GM21825 (cell line): ENCODE measurements around the gene CERS6.

Experiments
- ATAC-seq: cut with Tn5 transposase; IDR thresholded peaks from one replicate; pipeline ENCODE4 v1.9.1; 2021; ENCODE audit warnings: mild to moderate bottlenecking, moderate library complexity; ENCODE audit not compliant: unreplicated experiment

The CERS6 gene

DNA sequence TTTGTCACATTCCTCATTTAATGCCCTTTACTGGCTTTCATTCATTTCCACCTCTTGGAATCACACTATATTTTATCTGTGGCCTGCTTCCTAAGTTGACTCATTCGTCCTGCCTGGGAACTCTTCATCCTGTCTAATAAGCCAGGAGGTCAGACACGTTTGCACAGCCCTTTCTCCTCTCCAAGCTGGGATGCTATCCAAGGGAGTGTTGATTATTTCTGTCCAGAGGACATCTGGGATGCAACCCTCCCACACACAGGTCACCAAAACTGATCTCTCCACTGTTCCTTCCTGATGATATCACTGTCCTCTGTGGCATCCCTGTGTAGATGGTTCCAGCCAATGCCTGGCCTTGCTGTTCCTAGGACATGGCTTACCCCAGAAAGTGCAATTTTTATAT, 266.5 kb downstream of the CERS6 start:
- no peak for ATAC-seq

DNA sequence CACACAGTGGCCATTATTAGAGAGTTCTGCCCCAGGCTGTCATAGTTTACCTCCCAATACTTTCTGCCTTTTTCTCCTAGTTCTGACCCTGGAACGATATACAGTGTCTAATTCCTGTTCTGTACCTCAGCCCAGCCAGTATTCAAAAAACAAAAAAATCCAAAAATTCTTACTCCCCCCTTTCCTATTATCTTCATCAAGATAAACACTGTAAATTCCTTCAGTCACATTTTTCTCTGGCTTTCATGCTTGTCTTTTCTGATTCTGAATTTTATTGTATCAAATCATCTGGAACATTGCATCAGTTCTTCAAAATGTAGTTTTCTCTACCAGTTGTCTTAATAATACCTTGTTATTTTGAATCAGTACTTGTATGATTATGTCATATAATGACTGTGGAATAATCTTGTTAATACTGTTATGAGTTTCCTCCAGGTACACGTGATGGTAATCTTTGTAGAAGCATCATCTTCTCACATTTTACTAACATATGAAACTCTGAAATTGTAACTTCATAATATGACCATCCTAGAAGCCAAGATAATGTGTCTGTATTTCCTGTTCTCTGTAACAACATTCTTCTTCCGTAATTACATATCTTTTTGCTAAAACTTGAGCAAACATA, 267.3 kb downstream of the CERS6 start:
- no peak for ATAC-seq

DNA sequence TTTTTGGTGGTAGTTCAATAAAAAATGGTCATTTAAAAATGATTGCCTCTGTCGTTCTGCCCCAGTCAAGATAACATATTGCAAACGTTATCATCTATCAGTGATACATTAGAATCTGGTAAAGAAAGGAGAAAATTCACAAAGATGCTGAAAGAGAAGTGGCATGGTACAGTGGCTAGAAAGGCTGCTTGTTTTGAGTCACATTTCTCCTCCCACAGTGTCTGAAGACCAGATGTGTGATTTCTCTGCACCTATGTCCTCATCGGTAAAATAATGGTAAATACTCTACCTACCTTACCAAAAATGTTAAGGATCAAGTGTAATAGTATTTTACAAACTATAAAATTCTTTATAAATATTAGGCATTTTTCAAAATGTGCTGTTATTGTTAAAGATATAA, 270.3 kb downstream of the CERS6 start:
- no peak for ATAC-seq

- no peak for ATAC-seq
Observed at GRCh38 chr2:168727904-168728470, 271.9 kb downstream of the CERS6 start.

DNA sequence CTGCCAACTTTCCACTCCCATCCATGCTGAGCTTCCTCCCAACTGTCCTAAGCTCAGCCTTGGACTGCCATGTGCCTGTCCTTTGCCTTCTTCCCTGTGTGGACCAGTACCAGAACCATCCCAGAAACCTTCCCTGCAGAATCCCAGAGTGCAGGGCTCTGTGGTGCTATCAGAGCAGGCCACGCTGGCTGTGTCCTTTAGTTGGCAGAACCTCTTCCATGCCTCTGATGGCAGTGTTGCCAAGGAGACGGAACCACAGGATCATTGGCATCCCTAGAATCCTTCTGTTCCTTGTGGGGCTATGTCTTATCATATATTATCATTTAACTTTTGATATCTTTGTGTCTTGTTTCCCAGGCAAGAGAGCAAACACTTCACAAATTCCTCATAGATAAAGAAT, 273.4 kb downstream of the CERS6 start:
- ATAC-seq = no peak

- ATAC-seq = no peak
Observed at GRCh38 chr2:168730344-168730743, 274.3 kb downstream of the CERS6 start.

DNA sequence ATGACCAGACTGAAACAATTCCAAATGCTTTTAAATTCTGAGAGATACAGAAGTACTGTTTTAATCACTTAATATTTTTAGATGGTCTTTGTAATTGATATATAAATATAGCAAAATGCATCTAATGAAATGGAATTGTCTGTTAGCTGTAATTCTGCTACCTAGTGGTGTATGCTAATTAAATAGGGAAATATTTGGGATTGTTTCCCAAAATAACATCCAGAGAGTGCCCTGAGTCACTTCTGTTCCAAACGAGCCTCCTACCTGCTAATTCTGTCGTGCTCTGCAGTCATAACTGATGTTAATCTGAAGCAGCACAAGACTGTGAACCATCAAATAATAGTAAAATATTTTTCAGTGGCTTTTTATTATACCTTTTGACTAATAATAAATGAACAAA, 274.9 kb downstream of the CERS6 start:
- ATAC-seq = no peak

DNA sequence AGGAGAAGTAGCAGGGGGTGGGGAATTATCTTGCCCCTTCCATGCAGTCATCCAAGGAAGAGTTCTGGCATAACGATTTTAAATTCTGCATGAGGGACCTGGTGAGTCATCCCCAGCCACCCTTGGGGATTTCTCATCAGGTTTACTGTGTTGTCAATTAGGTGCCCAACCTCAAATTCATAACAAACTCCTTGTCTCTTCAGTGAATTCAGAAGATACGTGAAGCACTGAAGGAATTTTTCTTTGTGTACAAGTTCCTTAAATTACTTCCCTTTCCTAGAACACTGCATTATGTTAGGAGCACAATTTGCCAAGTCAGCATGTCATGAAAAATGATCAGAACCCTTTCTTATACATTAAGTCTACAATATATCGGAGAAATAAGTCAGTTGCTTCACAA, 275.5 kb downstream of the CERS6 start:
- no peak for ATAC-seq

DNA sequence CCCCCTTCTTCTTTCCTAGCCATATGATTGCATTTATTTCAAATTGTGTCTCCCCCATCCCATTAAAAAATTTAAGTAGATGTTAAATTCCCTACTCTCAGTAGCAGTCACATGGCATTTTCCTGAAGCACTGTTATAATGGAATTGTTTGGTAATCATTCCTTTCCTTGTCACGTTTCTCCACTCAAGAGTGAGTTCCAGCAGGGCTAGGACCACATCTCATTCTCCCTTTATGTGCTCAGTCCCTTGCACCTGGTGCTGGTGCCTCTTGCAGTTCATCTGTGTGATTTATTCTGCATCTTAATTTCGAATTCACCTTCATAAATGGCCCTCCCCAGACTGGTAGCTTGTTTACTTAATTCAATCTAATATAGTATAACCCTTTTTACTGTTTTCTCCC, 276.0 kb downstream of the CERS6 start:
- no peak for ATAC-seq

- no peak for ATAC-seq
Observed at GRCh38 chr2:168732506-168732905, 276.4 kb downstream of the CERS6 start.

- ATAC-seq = no peak
Observed at GRCh38 chr2:168734199-168734760, 278.2 kb downstream of the CERS6 start.

DNA sequence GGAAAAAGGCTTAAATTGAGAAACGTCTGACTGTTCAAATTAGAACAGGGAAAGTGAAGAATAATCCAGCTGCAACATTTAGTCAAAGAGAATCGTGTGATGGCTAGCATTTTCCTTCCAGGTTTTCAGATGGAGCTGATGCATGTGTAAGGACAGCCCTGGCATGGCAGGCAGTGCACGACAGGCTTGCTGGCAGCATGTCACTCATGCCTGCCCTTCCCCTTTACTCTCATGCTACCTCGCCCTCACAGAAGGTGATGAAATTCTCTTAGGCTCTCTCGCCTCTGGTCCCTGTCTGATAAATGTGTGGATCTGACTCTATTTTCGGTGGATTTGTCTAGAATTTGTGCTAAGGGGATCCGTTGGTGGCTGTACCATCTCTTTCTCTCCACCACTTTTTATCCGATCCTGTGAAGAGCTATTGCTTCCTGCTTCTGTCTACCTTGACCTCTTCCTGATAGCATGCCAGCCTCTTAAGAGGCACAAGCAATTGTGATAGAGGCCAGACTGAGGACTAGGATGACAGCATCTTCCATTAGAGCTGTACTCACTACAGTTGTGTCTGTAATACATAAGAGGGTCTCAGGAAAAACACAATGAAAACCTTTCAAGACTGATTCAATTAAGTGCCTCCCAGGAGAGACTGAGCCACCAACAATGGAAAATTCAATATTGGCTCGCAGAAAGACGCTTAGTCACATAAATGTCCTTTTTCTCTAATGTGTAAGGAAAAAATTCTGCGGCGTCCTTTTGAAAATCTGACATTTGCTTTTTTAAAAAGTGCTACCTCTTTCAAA, 280.8 kb downstream of the CERS6 start:
- no peak for ATAC-seq

DNA sequence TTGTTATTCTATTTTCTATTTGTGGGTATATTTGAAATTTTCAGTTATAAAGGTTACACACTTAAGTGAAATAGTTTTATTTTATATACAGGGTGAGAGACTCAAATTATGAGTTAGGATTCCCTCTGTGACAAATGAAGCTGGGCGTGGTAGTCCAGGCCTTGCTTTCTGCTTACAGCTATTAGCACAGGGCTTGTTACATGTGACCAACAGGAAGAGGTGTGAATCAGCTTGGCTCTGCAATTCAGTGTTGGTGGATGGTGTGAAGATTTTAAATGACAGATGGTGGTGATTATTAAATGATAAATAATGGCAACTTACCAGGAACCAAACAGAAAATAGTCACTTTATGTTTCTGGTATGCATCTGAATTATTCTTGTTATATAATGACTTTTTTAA, 282.0 kb downstream of the CERS6 start:
- ATAC-seq = no peak

- no peak for ATAC-seq
Observed at GRCh38 chr2:168740360-168740759, 284.3 kb downstream of the CERS6 start.

DNA sequence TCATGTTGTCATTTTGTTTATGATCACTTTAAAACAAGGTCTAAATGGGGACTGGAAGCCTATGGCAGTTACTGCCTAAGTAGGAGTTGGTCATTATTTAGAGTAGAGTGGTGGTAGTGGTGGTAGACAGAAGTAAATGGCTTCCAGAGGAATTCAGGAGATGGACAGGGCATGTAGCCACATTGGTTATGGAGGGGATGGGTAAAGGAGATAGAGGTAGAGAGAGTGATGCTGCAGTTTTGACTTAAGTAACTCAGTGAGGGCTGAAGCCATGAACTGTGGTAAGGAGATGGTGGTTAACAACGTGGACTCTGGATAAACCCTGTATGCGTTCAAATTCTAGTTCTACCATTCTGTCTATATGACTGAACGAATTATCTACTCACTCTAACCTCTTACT, 284.7 kb downstream of the CERS6 start:
- ATAC-seq = no peak

- ATAC-seq = no peak
Observed at GRCh38 chr2:168742258-168742932, 286.3 kb downstream of the CERS6 start.

- ATAC-seq = no peak
Observed at GRCh38 chr2:168744844-168745243, 288.8 kb downstream of the CERS6 start.

DNA sequence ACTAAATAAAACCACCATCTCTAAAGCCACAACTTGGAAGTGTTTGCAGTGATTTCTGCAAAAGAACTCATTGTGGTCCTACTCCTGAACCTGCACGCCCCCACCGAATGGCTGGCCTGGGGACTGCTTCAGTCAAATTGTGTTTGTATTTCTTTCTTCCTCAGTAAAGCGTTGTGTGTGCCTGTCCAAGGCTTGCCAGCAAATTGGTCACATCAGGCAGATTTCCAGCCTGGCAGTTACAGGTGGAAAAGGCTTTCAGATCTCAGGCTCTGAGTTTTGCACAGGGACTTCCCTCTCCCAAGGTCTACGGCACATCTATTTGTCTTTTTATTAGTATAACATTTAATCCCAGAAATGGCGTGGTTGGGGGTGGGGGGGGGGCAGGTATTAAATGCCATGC, 292.4 kb downstream of the CERS6 start:
- ATAC-seq = no peak

DNA sequence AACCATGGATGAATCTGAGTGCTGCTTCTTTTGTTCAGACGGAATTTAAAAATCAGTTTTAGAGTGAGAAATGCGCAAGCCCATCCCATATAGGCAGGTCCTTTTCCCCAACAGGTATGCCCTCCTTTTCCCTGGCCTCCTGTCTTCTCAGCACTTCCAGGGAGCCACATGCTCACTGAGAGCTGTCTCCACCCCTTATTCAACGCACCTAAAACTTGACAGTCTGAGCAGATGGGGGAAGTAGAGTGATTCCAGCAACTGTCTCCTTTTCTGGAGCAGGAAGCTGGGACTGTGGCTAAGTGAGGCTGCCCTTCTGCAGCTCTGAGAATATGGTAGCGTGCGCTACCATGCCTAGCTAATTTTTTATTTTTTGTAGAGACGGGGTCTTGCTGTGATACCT, 293.2 kb downstream of the CERS6 start:
- no peak for ATAC-seq

- peak; percentile 68 for ATAC-seq
Observed at GRCh38 chr2:168751104-168751740, 295.1 kb downstream of the CERS6 start.

- ATAC-seq = no peak
Observed at GRCh38 chr2:168752361-168752760, 296.3 kb downstream of the CERS6 start.
